ENCODE data around the gene ADGRG6. TPM values are rescaled to one million over a fixed set of nuclear protein-coding genes. Genes with fewer than 3 reads are reported as not detected.

ADGRG6 gene
- total and polyA plus RNA-seq, 2 of the 8 experiments (the other 6 are each of a cell fraction or from before 2014, with no cell fraction given), result 1.1 to 6.2 TPM

DNA sequence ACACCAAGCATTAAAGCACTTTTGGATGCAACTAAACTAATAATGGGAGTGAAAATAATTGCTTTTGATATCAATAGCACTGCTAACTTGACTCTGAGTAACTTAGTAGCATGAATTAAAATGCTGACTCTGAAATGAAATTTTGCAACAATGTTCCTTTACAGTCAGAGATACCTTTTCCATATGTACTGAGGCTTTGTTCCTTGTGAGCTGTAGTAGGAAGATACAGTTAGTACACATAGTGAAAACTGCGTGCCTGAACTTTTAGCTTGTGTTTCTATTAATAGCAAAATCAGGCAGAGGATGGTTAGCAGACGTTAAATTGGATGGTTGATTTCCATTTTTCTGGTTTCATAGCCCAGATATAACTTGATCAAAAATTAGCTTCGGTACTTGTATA lies 18.6 kb downstream of the ADGRG6 start (continued):
- TF ChIP-seq RAD21 (IDR thresholded peaks at IDR 0.05 in 1 of 2, conservative IDR thresholded peaks at IDR 0.05 in 1 of 2; ENCODE audit: low read depth in 2 of 2, low read length in 2 of 2) (no peak), RBBP5 (IDR thresholded peaks at IDR 0.05; ENCODE audit: borderline replicate concordance, low read depth, low read length) (no peak), RNF2 (IDR thresholded peaks at IDR 0.05; ENCODE audit: borderline replicate concordance, low read depth, low read length, missing control alignments, poor library complexity, severe bottlenecking) (no peak)

All from H1 (cell line).